K562 (cell line): ENCODE data around the gene URI1. TPM values are rescaled to one million over a fixed set of nuclear protein-coding genes. Genes with fewer than 3 reads are reported as not detected.

ENCODE experiments used
- HDAC3 ChIP-seq: fragments of 450-650 bp; IDR thresholded peaks from 2 replicates; pipeline ENCODE4 v1.6.1; 2018; ENCODE audit warnings: borderline replicate concordance, mild to moderate bottlenecking, moderate library complexity; ENCODE audit not compliant: partially characterized antibody
- NR2C1 ChIP-seq, 2 experiments: fragments of 450-650 bp; IDR thresholded peaks; 2 replicates each; pipeline ENCODE4 v1.6.1; 2017; ENCODE audit warnings: mild to moderate bottlenecking in 2 of 2, antibody characterized with exemption in 1 of 2, inconsistent platforms in 1 of 2, missing compliant biosample characterization in 1 of 2, missing genetic modification characterization in 1 of 2
- PRDM10 ChIP-seq: fragments of 450-650 bp; IDR thresholded peaks from 2 replicates; pipeline ENCODE4 v1.6.1; 2018; ENCODE audit not compliant: partially characterized antibody
- SOX6 ChIP-seq: fragments of 450-650 bp; IDR thresholded peaks from 2 replicates; pipeline ENCODE4 v1.6.1; 2014; ENCODE audit warnings: mild to moderate bottlenecking
- TCF7 ChIP-seq: sonication (generic); IDR thresholded peaks from 2 replicates; pipeline ENCODE4 v1.6.1; 2016; ENCODE audit warnings: antibody characterized with exemption, borderline replicate concordance
- USF1 ChIP-seq: sonication (generic); formaldehyde crosslinking; IDR thresholded peaks from 2 replicates; pipeline ENCODE4 v1.9.0; 2022; ENCODE audit warnings: mild to moderate bottlenecking, missing genetic modification reagents
- ZBTB40 ChIP-seq, 2 experiments: fragments of 450-650 bp in 1 of 2; sonication (generic) in 1 of 2; formaldehyde crosslinking in 1 of 2; IDR thresholded peaks; 2 replicates each; pipeline versions ENCODE4 v1.7.1 to v1.9.0; 2016 to 2022; ENCODE audit warnings: inconsistent platforms in 1 of 2, mild to moderate bottlenecking in 1 of 2, missing genetic modification reagents in 1 of 2
- ZNF224 ChIP-seq: sonication (generic); formaldehyde crosslinking; IDR thresholded peaks from 2 replicates; pipeline ENCODE4 v1.8.0; 2022; ENCODE audit warnings: mild to moderate bottlenecking, missing genetic modification reagents
- ZNF449 ChIP-seq: fragments of 250-450 bp; sonication (Bioruptor Pico); IDR thresholded peaks from 2 replicates; pipeline ENCODE4 v1.8.0; 2022; ENCODE audit warnings: moderate library complexity, mild to moderate bottlenecking, inconsistent platforms
- polyA plus RNA-seq, 8 experiments: library from polyadenylated mRNA; depleted of rRNA in 4 of 8; stranded (reverse) in 5 of 8; unstranded in 3 of 8; fragments of >200 nt; fragmentation: Nextera tagmentation in 2 of 8; fragmentation: Illumina TruSeq in 1 of 8; extraction: Ambion mirVana in 2 of 8; extraction: Trizol in 1 of 8; gene quantifications; 2 replicates each; pipeline versions ENCODE4 v1.2.1 to v1.2.3, GENCODE V29; 2011 to 2014; ENCODE audit warnings: inconsistent platforms in 1 of 8, missing spikeins in 1 of 8
- total RNA-seq, 7 experiments: library from RNA; depleted of rRNA in 6 of 7; stranded (reverse); fragments of >200 nt in 6 of 7; fragmentation: Illumina TruSeq in 2 of 7; extraction: Trizol in 2 of 7; gene quantifications; 2 replicates each; pipeline versions ENCODE4 v1.2.1 to v1.2.3, GENCODE V29; 2011 to 2021; ENCODE audit warnings: low replicate concordance in 1 of 7

URI1 gene
- total and polyA plus RNA-seq, 9 of the 15 experiments (the other 6 are each of a cell fraction or from before 2014, with no cell fraction given) = 16.9 to 87.4 (median 63.9) TPM

- 0 out of 2 replicates have a peak, but pooled peaks have one; percentile 27 for TF ChIP-seq ZBTB40 (IDR thresholded peaks at IDR 0.05)
- no peak for TF ChIP-seq ZBTB40 (CRISPR knock-in tag; IDR thresholded peaks at IDR 0.05)
- no peak for TF ChIP-seq NR2C1 (IDR thresholded peaks at IDR 0.05)
- peak; percentile 52; the same call in 1 of the 2 replicates for TF ChIP-seq NR2C1 (tag; IDR thresholded peaks at IDR 0.05)
- TF ChIP-seq USF1 = peak; percentile 92
- no peak for TF ChIP-seq ZNF449
- peak; percentile 98 for TF ChIP-seq SOX6
- TF ChIP-seq HDAC3 = peak; percentile 94
- peak; percentile 47; the same call in 1 of the 2 replicates for TF ChIP-seq TCF7
- TF ChIP-seq PRDM10 = peak; percentile 21
- no peak for TF ChIP-seq ZNF224 (CRISPR knock-in tag)
Observed at GRCh38 chr19:29893606-29894284, 48.3 kb upstream of the URI1 start (continued).
